SK-N-SH treated with all-trans-retinoic acid at 6 μM for 48 hours (cell line): ENCODE data around the gene RBMS3.

ENCODE experiments used
- ISL1 ChIP-seq: fragments of 250-450 bp; sonication (Bioruptor Pico); IDR thresholded peaks from 2 replicates; pipeline ENCODE4 v2.1.2; 2022; ENCODE audit warnings: mild to moderate bottlenecking, moderate library complexity
- SNAI2 ChIP-seq: fragments of 250-450 bp; sonication (Bioruptor Pico); IDR thresholded peaks from 2 replicates; pipeline ENCODE4 v1.5.0; 2020; ENCODE audit warnings: mild to moderate bottlenecking, moderate library complexity
- TCF4 ChIP-seq: fragments of 250-450 bp; sonication (Bioruptor Pico); IDR thresholded peaks from 2 replicates; pipeline ENCODE4 v1.8.0; 2021; ENCODE audit warnings: mild to moderate bottlenecking, moderate library complexity, borderline replicate concordance
- ZC3H10 ChIP-seq: fragments of 250-450 bp; sonication (Bioruptor Pico); IDR thresholded peaks from 2 replicates; pipeline ENCODE4 v1.5.1; 2021; ENCODE audit warnings: mild to moderate bottlenecking, moderate library complexity
- ZFP3 ChIP-seq: fragments of 250-450 bp; sonication (Bioruptor Pico); IDR thresholded peaks from 2 replicates; pipeline ENCODE4 v1.5.0; 2020; ENCODE audit warnings: mild to moderate bottlenecking, moderate library complexity
- ZNF565 ChIP-seq: fragments of 450-650 bp; formaldehyde crosslinking; conservative IDR thresholded peaks from 2 replicates; pipeline ENCODE4 v1.5.0; 2020; ENCODE audit warnings: low read depth, mild to moderate bottlenecking, moderate library complexity
- TF ChIP-seq, protein P1 (sequence below): fragments of 250-450 bp; sonication (Bioruptor Pico); IDR thresholded peaks from 2 replicates; pipeline ENCODE4 v1.5.0; 2020; ENCODE audit warnings: mild to moderate bottlenecking, moderate library complexity
- TF ChIP-seq, protein P2 (sequence below): fragments of 250-450 bp; sonication (Bioruptor Pico); IDR thresholded peaks from 2 replicates; pipeline ENCODE4 v1.8.0; 2020; ENCODE audit warnings: mild to moderate bottlenecking, moderate library complexity, borderline replicate concordance

DNA sequence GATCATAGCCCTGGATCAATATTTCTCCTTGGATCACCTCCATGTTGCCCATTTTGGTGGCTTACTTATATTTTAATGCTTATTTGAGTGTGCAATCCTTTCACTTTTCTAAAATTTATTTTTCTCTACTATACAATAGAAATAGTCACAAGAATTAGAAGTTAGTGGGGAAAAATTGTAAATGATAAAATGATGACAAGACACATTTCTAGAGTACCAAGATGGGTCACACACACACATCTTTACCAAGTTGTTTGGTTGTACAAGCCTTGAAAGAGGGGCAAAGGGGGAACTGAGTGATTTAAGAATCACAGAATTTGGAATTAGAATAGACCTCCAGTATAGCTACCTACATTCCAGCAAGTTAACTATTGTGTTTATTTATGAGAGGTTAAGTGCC, 545.8 kb downstream of the RBMS3 start:
- TF ChIP-seq TCF4 (CRISPR knock-in tag) (no peak), ISL1 (CRISPR knock-in tag) (no peak), ZFP3 (CRISPR knock-in tag) (no peak), ZC3H10 (CRISPR knock-in tag) (no peak), SNAI2 (no peak), ZNF565 (no peak)
- TF ChIP-seq, protein P1, sequence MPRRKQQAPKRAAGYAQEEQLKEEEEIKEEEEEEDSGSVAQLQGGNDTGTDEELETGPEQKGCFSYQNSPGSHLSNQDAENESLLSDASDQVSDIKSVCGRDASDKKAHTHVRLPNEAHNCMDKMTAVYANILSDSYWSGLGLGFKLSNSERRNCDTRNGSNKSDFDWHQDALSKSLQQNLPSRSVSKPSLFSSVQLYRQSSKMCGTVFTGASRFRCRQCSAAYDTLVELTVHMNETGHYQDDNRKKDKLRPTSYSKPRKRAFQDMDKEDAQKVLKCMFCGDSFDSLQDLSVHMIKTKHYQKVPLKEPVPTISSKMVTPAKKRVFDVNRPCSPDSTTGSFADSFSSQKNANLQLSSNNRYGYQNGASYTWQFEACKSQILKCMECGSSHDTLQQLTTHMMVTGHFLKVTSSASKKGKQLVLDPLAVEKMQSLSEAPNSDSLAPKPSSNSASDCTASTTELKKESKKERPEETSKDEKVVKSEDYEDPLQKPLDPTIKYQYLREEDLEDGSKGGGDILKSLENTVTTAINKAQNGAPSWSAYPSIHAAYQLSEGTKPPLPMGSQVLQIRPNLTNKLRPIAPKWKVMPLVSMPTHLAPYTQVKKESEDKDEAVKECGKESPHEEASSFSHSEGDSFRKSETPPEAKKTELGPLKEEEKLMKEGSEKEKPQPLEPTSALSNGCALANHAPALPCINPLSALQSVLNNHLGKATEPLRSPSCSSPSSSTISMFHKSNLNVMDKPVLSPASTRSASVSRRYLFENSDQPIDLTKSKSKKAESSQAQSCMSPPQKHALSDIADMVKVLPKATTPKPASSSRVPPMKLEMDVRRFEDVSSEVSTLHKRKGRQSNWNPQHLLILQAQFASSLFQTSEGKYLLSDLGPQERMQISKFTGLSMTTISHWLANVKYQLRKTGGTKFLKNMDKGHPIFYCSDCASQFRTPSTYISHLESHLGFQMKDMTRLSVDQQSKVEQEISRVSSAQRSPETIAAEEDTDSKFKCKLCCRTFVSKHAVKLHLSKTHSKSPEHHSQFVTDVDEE, result no peak
- TF ChIP-seq, protein P2, sequence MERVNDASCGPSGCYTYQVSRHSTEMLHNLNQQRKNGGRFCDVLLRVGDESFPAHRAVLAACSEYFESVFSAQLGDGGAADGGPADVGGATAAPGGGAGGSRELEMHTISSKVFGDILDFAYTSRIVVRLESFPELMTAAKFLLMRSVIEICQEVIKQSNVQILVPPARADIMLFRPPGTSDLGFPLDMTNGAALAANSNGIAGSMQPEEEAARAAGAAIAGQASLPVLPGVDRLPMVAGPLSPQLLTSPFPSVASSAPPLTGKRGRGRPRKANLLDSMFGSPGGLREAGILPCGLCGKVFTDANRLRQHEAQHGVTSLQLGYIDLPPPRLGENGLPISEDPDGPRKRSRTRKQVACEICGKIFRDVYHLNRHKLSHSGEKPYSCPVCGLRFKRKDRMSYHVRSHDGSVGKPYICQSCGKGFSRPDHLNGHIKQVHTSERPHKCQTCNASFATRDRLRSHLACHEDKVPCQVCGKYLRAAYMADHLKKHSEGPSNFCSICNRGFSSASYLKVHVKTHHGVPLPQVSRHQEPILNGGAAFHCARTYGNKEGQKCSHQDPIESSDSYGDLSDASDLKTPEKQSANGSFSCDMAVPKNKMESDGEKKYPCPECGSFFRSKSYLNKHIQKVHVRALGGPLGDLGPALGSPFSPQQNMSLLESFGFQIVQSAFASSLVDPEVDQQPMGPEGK (CRISPR knock-in tag), result no peak
